IMR-90 (cell line): Measurements from ENCODE around the gene ZNF609.

ENCODE experiments used
- CEBPB ChIP-seq: IDR thresholded peaks from 2 replicates; pipeline ENCODE4 v1.6.1; 2012; ENCODE audit warnings: low read depth, low read length, improper control_type of control experiment
- CHD1 ChIP-seq: IDR thresholded peaks from 2 replicates; pipeline ENCODE4 v1.6.1; 2012; ENCODE audit warnings: low read depth, low read length, improper control_type of control experiment
- CTCF ChIP-seq: conservative IDR thresholded peaks from 2 replicates; pipeline ENCODE4 v1.5.1; 2012; ENCODE audit warnings: mild to moderate bottlenecking, low read depth, low read length, improper control_type of control experiment
- POLR2A ChIP-seq: IDR thresholded peaks from 2 replicates; pipeline ENCODE4 v1.6.1; 2012; ENCODE audit warnings: mild to moderate bottlenecking, low read depth, low read length
- RCOR1 ChIP-seq: IDR thresholded peaks from 2 replicates; pipeline ENCODE4 v1.6.1; 2012; ENCODE audit warnings: mild to moderate bottlenecking, low read length, improper control_type of control experiment; ENCODE audit not compliant: insufficient replicate concordance
- SMC3 ChIP-seq: fragments of 150-350 bp; IDR thresholded peaks from 2 replicates; pipeline ENCODE4 v1.6.1; 2016; ENCODE audit warnings: low read depth, mild to moderate bottlenecking, antibody characterized with exemption, low read length, moderate library complexity
- TF ChIP-seq, protein P1 (sequence below): fragments of 150-350 bp; IDR thresholded peaks from 2 replicates; pipeline ENCODE4 v1.6.1; 2016; ENCODE audit warnings: low read depth, mild to moderate bottlenecking, low read length, moderate library complexity, borderline replicate concordance

DNA sequence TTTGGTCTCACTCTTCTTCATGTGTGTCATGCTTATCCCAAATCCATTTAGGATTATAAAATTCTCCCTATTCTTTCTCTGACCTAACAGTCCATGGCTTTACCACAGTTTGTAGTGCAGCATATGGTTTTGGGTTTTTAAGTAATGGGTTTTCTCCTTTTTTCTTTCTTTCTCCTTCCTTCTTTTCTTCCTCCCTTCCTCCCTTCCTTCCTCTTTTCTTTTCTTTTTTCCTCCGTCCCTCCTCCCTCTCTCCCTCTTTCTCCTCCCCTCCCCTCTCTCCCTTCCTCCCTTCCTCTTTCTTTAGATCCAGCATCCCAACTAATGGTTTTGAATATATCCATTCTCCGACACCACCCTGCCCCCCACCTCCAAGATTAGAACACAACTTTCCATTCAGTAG is 196.1 kb downstream of the ZNF609 start:
- TF ChIP-seq RCOR1: no peak
- no peak for TF ChIP-seq CTCF
- TF ChIP-seq CHD1: no peak
- TF ChIP-seq, protein P1, sequence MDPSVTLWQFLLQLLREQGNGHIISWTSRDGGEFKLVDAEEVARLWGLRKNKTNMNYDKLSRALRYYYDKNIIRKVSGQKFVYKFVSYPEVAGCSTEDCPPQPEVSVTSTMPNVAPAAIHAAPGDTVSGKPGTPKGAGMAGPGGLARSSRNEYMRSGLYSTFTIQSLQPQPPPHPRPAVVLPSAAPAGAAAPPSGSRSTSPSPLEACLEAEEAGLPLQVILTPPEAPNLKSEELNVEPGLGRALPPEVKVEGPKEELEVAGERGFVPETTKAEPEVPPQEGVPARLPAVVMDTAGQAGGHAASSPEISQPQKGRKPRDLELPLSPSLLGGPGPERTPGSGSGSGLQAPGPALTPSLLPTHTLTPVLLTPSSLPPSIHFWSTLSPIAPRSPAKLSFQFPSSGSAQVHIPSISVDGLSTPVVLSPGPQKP: no peak
- no peak for TF ChIP-seq SMC3
- no peak for TF ChIP-seq POLR2A
- TF ChIP-seq CEBPB: no peak
